GM19395 (cell line): ENCODE results near the gene SMAD3.

ENCODE experiments used
- ATAC-seq: cut with Tn5 transposase; IDR thresholded peaks from one replicate; pipeline ENCODE4 v1.9.1; 2021; ENCODE audit warnings: mild to moderate bottlenecking, moderate library complexity; ENCODE audit not compliant: unreplicated experiment

SMAD3 gene

GRCh38 chr15:67176195-67176971, 111.0 kb downstream of the SMAD3 start:
- ATAC-seq = no peak

- ATAC-seq = no peak
Measured at GRCh38 chr15:67177752-67178151, 112.3 kb downstream of the SMAD3 start.

GRCh38 chr15:67178569-67179210, 113.3 kb downstream of the SMAD3 start:
- no peak for ATAC-seq

- no peak for ATAC-seq
Measured at GRCh38 chr15:67179411-67179995, 114.1 kb downstream of the SMAD3 start.

- ATAC-seq = no peak
Measured at GRCh38 chr15:67180035-67180434, 114.6 kb downstream of the SMAD3 start.

- no peak for ATAC-seq
Measured at GRCh38 chr15:67180514-67181191, 115.3 kb downstream of the SMAD3 start.

- no peak for ATAC-seq
Measured at GRCh38 chr15:67181221-67181639, 115.8 kb downstream of the SMAD3 start.

GRCh38 chr15:67183443-67184169, 118.2 kb downstream of the SMAD3 start:
- ATAC-seq = no peak

- ATAC-seq = no peak
Measured at GRCh38 chr15:67184208-67184925, 119.0 kb downstream of the SMAD3 start.

- no peak for ATAC-seq
Measured at GRCh38 chr15:67185051-67185450, 119.6 kb downstream of the SMAD3 start.

- no peak for ATAC-seq
Measured at GRCh38 chr15:67185621-67186225, 120.3 kb downstream of the SMAD3 start.

GRCh38 chr15:67186226-67186649, 120.8 kb downstream of the SMAD3 start:
- ATAC-seq = no peak

- ATAC-seq = no peak
Measured at GRCh38 chr15:67186688-67187087, 121.3 kb downstream of the SMAD3 start.

GRCh38 chr15:67187351-67187854, 122.0 kb downstream of the SMAD3 start:
- no peak for ATAC-seq

- no peak for ATAC-seq
Measured at GRCh38 chr15:67188551-67189218, 123.3 kb downstream of the SMAD3 start.

- no peak for ATAC-seq
Measured at GRCh38 chr15:67189326-67190051, 124.1 kb downstream of the SMAD3 start.

GRCh38 chr15:67190326-67190725, 124.9 kb downstream of the SMAD3 start:
- no peak for ATAC-seq

GRCh38 chr15:67190813-67191212, 125.4 kb downstream of the SMAD3 start:
- ATAC-seq = no peak
